Heart left ventricle (tissue), 13 donors: ENCODE data around the gene P2RX7.

Experiments used
- CTCF ChIP-seq, 12 donors: fragments of 200-600 bp; sonication (generic) in 4 of 12; IDR thresholded peaks; one replicate each; pipeline versions ENCODE4 v1.5.0 to v1.8.0; 2018 to 2022; ENCODE audit warnings: antibody characterized with exemption in 12 of 12, mild to moderate bottlenecking in 5 of 12
- POLR2A ChIP-seq, 2 donors: fragments of 450-650 bp; IDR thresholded peaks; one replicate each; pipeline ENCODE4 v1.6.1; 2017; ENCODE audit warnings: antibody characterized with exemption in 2 of 2, mild to moderate bottlenecking in 2 of 2, moderate library complexity in 2 of 2
- donor health status: ischemic (EF 13 %, LVEDD 7.1; RV severe dilation, severe dysfunction).
- donor health status: DM: no; HTN: yes; CAD: no.
- donor health status: DM: no; HTN: no; CAD: no.
- donor health status: ischemic (EF 25% LVEDD 6.9; RV normal size, moderate dysfunction).
- donor health status: ischemic (EF 25% LVEDD 5.7; RV mildly dilated, moderate dysfunction).
- donor health status: ischemic (EF 35%, LVEDD 5.7; RV mildly dilated, moderate dysfunction).
- donor health status: nonischemic (EF 11% LVEDD 7.7; RV severe dilation, severe dysfunction).
- donor health status: DM: yes; HTN: yes; CAD: no.
- donor health status: PGD.
- donor health status: ischemic (EF 29% LVEDD 5.4; RV normal size, mild dysfunction).
- donor health status: nonischemic (EF 23%, LVEDD 6.1; RV moderate dilation, normal function).

- TF ChIP-seq POLR2A (IDR thresholded peaks at IDR 0.05), result no peak
- no peak for TF ChIP-seq CTCF (IDR thresholded peaks at IDR 0.05)
Measured at GRCh38 chr12:121142171-121142950, 9.7 kb downstream of the P2RX7 start.
